Naive thymus-derived CD8-positive, alpha-beta T cell (primary cell): Measurements from ENCODE around the gene YIF1A. TPM values are rescaled to one million over a fixed set of nuclear protein-coding genes. Genes with fewer than 3 reads are reported as not detected.
"Not testable (repeated sequence)": the region's sequence is repeated elsewhere in the genome, so short reads cannot be mapped to it uniquely, and the experiment has no call there.

Experiments used
- ATAC-seq, 2 donors: fragments of 150-1000 bp; cut with Tn5 transposase in 1 of 2; sonication (Bioruptor Pico), chemical (Tn5 transposase) in 1 of 2; 1 replicate in 1 of 2; 2 replicates in 1 of 2; pipeline ENCODE4 v1.10.0; 2021; ENCODE audit warnings: mild to moderate bottlenecking in 2 of 2, moderate library complexity in 2 of 2
- POLR2A ChIA-PET: fragments of 350-600 bp; sonication (Branson Sonifier 250); formaldehyde crosslinking; loops from one replicate; lab custom pipeline; 2021; ENCODE audit warnings: antibody characterized with exemption; lab: Charles Lee
- DNase-seq, 10 donors: peaks; one replicate each; pipeline versions ENCODE4 v3.0.0 to v3.0.0-alpha.2; 2020 to 2022
- H3K27ac Mint-ChIP-seq, 10 donors: one replicate each; pipeline ENCODE4 v1.8.0; 2020 to 2022; ENCODE audit warnings: mild to moderate bottlenecking in 10 of 10, mixed read lengths in 10 of 10, moderate library complexity in 4 of 10, inconsistent platforms in 1 of 10
- H3K27me3 Mint-ChIP-seq, 5 donors: one replicate each; pipeline ENCODE4 v1.8.0; 2021 to 2022; ENCODE audit warnings: mixed read lengths in 5 of 5
- H3K36me3 Mint-ChIP-seq, 3 donors: one replicate each; pipeline ENCODE4 v1.8.0; 2020 to 2022; ENCODE audit warnings: mixed read lengths in 3 of 3, mild to moderate bottlenecking in 2 of 3, inconsistent platforms in 1 of 3
- H3K4me1 Mint-ChIP-seq, 4 donors: one replicate each; pipeline ENCODE4 v1.8.0; 2021 to 2022; ENCODE audit warnings: mixed read lengths in 4 of 4
- H3K4me3 Mint-ChIP-seq, 10 donors: one replicate each; pipeline ENCODE4 v1.8.0; 2020 to 2022; ENCODE audit warnings: mild to moderate bottlenecking in 10 of 10, mixed read lengths in 10 of 10, moderate library complexity in 6 of 10, inconsistent platforms in 1 of 10
- H3K9me3 Mint-ChIP-seq, 9 donors: one replicate each; pipeline ENCODE4 v1.8.0; 2020 to 2022; ENCODE audit warnings: mixed read lengths in 9 of 9, mild to moderate bottlenecking in 3 of 9, inconsistent platforms in 1 of 9, moderate library complexity in 1 of 9
- polyA plus RNA-seq, 3 donors: library from polyadenylated mRNA; unstranded; fragments of 300-500 nt; fragmentation: Illumina TruSeq; gene quantifications; one replicate each; pipeline ENCODE4 v1.2.3, GENCODE V29; 2021
- total RNA-seq, 8 experiments: library from RNA in 2 of 8; stranded (reverse) in 2 of 8; gene quantifications; one replicate each; pipeline ENCODE4 v1.2.3 and lab custom pipeline; 2021 to 2026

Gene YIF1A
- total and polyA plus RNA-seq, 5 experiments from 2014 or later, result 26.9 to 59.9 (median 49.1) TPM

GRCh38 chr11:66282468-66283455 lies 6.2 kb downstream of the YIF1A start:
- POLR2A ChIA-PET, result interaction anchor here (0.6 to 11.2 kb wide), 7 partner anchors 9 to 193 kb away, joined by 3 to 102 read pairs (median 3); partner anchors contain the start of genes RAB1B and TMEM151A
- ATAC-seq (peak; percentile 74 to 84), DNase-seq (peak; percentile 97 to 100 (median 100))
- peaks cover 7 to 52% (median 43%) of the 10 kb centered on the region in 4 donors for H3K4me1 Mint-ChIP-seq
- H3K36me3 Mint-ChIP-seq, result peaks cover 0 to 5% (median 0%) of the 10 kb centered on the region in 3 donors
- no peaks in the 10 kb centered on the region for H3K9me3 Mint-ChIP-seq
- H3K4me3 Mint-ChIP-seq, result peak overlapping the region in 9 of 10 donors; percentile 15 to 78 (median 56)
- H3K27me3 Mint-ChIP-seq, result peaks cover 0 to 3% (median 0%) of the 10 kb centered on the region in 5 donors
- peak overlapping the region; percentile 35 to 97 (median 87) for H3K27ac Mint-ChIP-seq

DNA sequence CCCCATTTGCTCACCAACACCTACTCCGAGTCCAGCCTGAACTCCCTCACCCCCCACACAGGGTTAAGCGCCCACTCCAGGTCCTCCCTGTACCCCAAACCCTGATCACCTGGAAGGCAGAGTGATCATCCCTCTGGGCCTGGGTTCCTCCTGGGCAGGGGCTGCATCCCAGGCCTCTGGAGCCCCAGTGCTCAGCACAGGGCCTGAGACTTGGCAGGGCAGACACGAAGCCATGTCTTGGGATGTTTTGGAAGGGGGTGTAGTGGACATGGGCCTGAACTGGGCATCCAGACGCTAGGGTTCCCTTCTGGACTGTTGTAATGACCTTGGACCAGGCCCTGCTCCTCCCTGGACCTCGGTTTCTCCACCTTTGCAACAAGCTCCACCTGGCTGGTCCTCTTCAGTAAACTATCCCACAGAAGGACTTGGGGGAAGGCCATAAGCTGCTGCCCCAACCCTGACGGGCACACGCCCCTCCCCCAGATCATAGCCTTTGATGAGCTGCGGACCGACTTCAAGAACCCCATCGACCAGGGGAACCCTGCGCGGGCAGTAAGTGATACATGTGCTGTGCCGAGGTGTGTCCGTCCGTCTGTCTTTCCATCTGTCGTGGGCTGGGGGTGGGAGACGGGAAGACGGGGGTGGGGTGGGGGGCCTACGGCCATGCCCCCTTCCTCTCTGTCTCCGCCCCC lies 7.0 kb downstream of the YIF1A start:
- no peak for DNase-seq
- no peak for ATAC-seq
- Mint-ChIP-seq H3K4me3 (peak overlapping the region in 9 of 10 donors; percentile 15 to 78 (median 50)), H3K9me3 (no peaks in the 10 kb centered on the region), H3K27me3 (peaks cover 0 to 3% (median 0%) of the 10 kb centered on the region in 5 donors), H3K4me1 (peaks cover 8 to 53% (median 44%) of the 10 kb centered on the region in 4 donors), H3K27ac (peak overlapping the region; percentile 35 to 97 (median 88)), H3K36me3 (peaks cover 0 to 7% (median 0%) of the 10 kb centered on the region in 3 donors)
- POLR2A ChIA-PET, result interaction anchor here (0.8 to 11.2 kb wide), 7 partner anchors 10 to 192 kb away, joined by 3 to 102 read pairs (median 3); partner anchors contain the start of genes RAB1B and TMEM151A

GRCh38 chr11:66281001-66281400 lies 7.9 kb downstream of the YIF1A start:
- peaks cover 0 to 3% (median 0%) of the 10 kb centered on the region in 5 donors for H3K27me3 Mint-ChIP-seq
- no peaks in the 10 kb centered on the region for H3K9me3 Mint-ChIP-seq
- DNase-seq (no peak), ATAC-seq (no peak)
- H3K4me3 Mint-ChIP-seq, result peak overlapping the region in 6 of 10 donors; percentile 13 to 69 (median 40)
- POLR2A ChIA-PET, result interaction anchor here (0.9 to 11.2 kb wide), 3 partner anchors 13 to 36 kb away, joined by 3 to 102 read pairs (median 4); partner anchors contain the start of genes CD248 and RAB1B
- H3K4me1 Mint-ChIP-seq, result peaks cover 9 to 51% (median 46%) of the 10 kb centered on the region in 4 donors
- peaks cover 0 to 10% (median 2%) of the 10 kb centered on the region in 3 donors for H3K36me3 Mint-ChIP-seq
- peak overlapping the region; percentile 20 to 97 (median 86) for H3K27ac Mint-ChIP-seq

GRCh38 chr11:66280428-66280827 lies 8.5 kb downstream of the YIF1A start:
- Mint-ChIP-seq H3K36me3 (peaks cover 0 to 14% (median 2%) of the 10 kb centered on the region in 3 donors), H3K4me3 (no peak overlapping the region), H3K9me3 (no peaks in the 10 kb centered on the region), H3K27ac (peak overlapping the region in 3 of 10 donors; percentile 35 to 97 (median 95)), H3K27me3 (peaks cover 0 to 3% (median 0%) of the 10 kb centered on the region in 5 donors), H3K4me1 (peaks cover 9 to 51% (median 43%) of the 10 kb centered on the region in 4 donors)
- DNase-seq (no peak), ATAC-seq (no peak)
- POLR2A ChIA-PET, result interaction anchor here (1.1 to 11.2 kb wide), 2 partner anchors 12 to 37 kb away, joined by 4 to 102 read pairs; partner anchors contain the start of genes CD248 and RAB1B

DNA sequence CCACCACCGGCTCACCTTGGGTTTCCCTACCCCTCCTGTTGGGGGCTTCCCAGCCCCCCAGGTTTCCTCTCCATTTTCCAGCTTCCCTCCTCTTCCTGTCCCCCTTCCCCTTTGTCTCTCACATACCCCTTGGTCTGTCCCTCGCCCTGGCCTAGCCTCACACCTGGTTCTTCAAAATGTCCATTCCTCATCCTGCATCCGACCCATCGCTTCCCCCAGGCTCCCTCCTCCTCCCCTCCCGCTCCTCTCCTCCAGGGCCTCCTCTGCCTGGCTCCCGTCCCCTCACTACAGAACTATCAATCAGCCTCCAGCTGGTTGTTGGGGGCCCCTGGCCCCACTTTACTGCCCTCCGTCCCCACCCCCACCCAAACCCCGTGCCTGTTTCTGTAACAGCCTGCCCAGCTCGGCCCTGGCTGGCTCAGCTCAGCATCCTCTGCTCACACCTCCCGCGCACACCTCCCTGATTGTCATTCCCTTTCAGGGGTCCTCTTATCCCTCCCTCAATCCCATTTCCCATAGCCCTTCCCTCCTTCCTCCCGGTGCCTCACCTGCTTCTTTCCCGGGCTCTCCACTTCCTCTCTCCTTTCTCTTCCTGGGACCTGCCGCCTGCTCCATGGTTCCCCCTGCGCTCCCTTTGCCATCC lies 9.7 kb downstream of the YIF1A start:
- Mint-ChIP-seq H3K4me1 (peaks cover 9 to 53% (median 41%) of the 10 kb centered on the region in 4 donors), H3K27ac (peak overlapping the region in 8 of 10 donors; percentile 69 to 97 (median 78)), H3K9me3 (no peaks in the 10 kb centered on the region), H3K27me3 (peaks cover 0 to 3% (median 0%) of the 10 kb centered on the region in 5 donors), H3K4me3 (peak overlapping the region; percentile 22 to 80 (median 60)), H3K36me3 (peaks cover 0 to 23% (median 2%) of the 10 kb centered on the region in 3 donors)
- ATAC-seq (no peak), DNase-seq (no peak)
- POLR2A ChIA-PET, result interaction anchor here (0.6 to 11.2 kb wide), 4 partner anchors 8 to 964 kb away, joined by 3 to 102 read pairs (median 4); partner anchors contain the start of genes RAB1B and YIF1A

- no peaks in the 10 kb centered on the region for H3K9me3 Mint-ChIP-seq
- DNase-seq, result peak in 2 of 10 donors; percentile 37 to 40
- POLR2A ChIA-PET, result interaction anchor here (0.6 to 11.2 kb wide), 4 partner anchors 9 to 963 kb away, joined by 3 to 102 read pairs (median 4); partner anchors contain the start of genes RAB1B and YIF1A
- peaks cover under 1 to 29% (median 2%) of the 10 kb centered on the region in 3 donors for H3K36me3 Mint-ChIP-seq
- H3K27me3 Mint-ChIP-seq, result peaks cover 0 to 3% (median 0%) of the 10 kb centered on the region in 5 donors
- peak overlapping the region in 8 of 10 donors; percentile 32 to 93 (median 78) for H3K27ac Mint-ChIP-seq
- peak overlapping the region; percentile 48 to 80 (median 66) for H3K4me3 Mint-ChIP-seq
- peak in 1 of 2 donors; percentile 13 for ATAC-seq
- peaks cover 12 to 58% (median 41%) of the 10 kb centered on the region in 4 donors for H3K4me1 Mint-ChIP-seq
Observed at GRCh38 chr11:66278363-66279091, 10.4 kb downstream of the YIF1A start.

- H3K9me3 Mint-ChIP-seq, result no peaks in the 10 kb centered on the region
- ATAC-seq, result peak; percentile 37 to 50
- H3K4me1 Mint-ChIP-seq, result peaks cover 15 to 57% (median 41%) of the 10 kb centered on the region in 4 donors
- peak in 7 of 10 donors; percentile 30 to 66 (median 49) for DNase-seq
- H3K27me3 Mint-ChIP-seq, result peaks cover 0 to 3% (median 0%) of the 10 kb centered on the region in 5 donors
- H3K36me3 Mint-ChIP-seq, result peaks cover 2 to 37% (median 3%) of the 10 kb centered on the region in 3 donors
- peak within 1 kb of the TSS in 8 of 10 donors; percentile 62 to 93 (median 78) for H3K27ac Mint-ChIP-seq
- POLR2A ChIA-PET, result interaction anchor here (1.1 to 11.2 kb wide), 3 partner anchors 10 to 15 kb away, joined by 3 to 102 read pairs (median 5); partner anchors contain the start of genes RAB1B and YIF1A
- H3K4me3 Mint-ChIP-seq, result peak within 1 kb of the TSS; percentile 48 to 80 (median 66)
Observed at GRCh38 chr11:66277471-66278362, 11.2 kb downstream of the YIF1A start, which contains the start of gene CNIH2. CNIH2 (plus strand) TSS chr11:66278175; CDS start chr11:66278457, 282 bp downstream.

GRCh38 chr11:66277064-66277463 lies 11.9 kb downstream of the YIF1A start:
- Mint-ChIP-seq H3K27ac (peak overlapping the region in 6 of 10 donors; percentile 53 to 86 (median 62)), H3K36me3 (peaks cover 2 to 43% (median 3%) of the 10 kb centered on the region in 3 donors), H3K4me3 (peak overlapping the region in 9 of 10 donors; percentile 15 to 69 (median 37)), H3K4me1 (peaks cover 16 to 55% (median 41%) of the 10 kb centered on the region in 4 donors)
- POLR2A ChIA-PET, result interaction anchor here (1.1 to 11.2 kb wide), 3 partner anchors 9 to 15 kb away, joined by 3 to 102 read pairs (median 5); partner anchors contain the start of genes RAB1B and YIF1A
- ATAC-seq, DNase-seq, H3K9me3 Mint-ChIP-seq, H3K27me3 Mint-ChIP-seq: not testable (repeated sequence)

- Mint-ChIP-seq H3K4me1 (peaks cover 14 to 50% (median 42%) of the 10 kb centered on the region in 4 donors), H3K27ac (peak overlapping the region in 6 of 10 donors; percentile 9 to 86 (median 61)), H3K4me3 (peak overlapping the region in 3 of 10 donors; percentile 30 to 42 (median 32)), H3K36me3 (peaks cover 2 to 48% (median 3%) of the 10 kb centered on the region in 3 donors)
- not testable (repeated sequence) for DNase-seq, ATAC-seq, H3K27me3 Mint-ChIP-seq, H3K9me3 Mint-ChIP-seq
- POLR2A ChIA-PET, result interaction anchor here (1.5 to 11.2 kb wide), 2 partner anchors 9 to 12 kb away, joined by 5 to 102 read pairs; partner anchors contain the start of genes RAB1B and YIF1A
Observed at GRCh38 chr11:66276619-66277018, 12.3 kb downstream of the YIF1A start.
